Stimulated activated naive CD4-positive, alpha-beta T cell treated with Interleukin-2 at 50 U/mL for 16 hours (primary cell): Measurements from ENCODE around the gene SCN3B.
"Not testable (repeated sequence)": the region's sequence is repeated elsewhere in the genome, so short reads cannot be mapped to it uniquely, and the experiment has no call there.

Experiments
- DNase-seq: peaks from one replicate; lab custom pipeline; 2025; lab: John Stamatoyannopoulos, UW

Gene SCN3B, protein sequence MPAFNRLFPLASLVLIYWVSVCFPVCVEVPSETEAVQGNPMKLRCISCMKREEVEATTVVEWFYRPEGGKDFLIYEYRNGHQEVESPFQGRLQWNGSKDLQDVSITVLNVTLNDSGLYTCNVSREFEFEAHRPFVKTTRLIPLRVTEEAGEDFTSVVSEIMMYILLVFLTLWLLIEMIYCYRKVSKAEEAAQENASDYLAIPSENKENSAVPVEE

DNA sequence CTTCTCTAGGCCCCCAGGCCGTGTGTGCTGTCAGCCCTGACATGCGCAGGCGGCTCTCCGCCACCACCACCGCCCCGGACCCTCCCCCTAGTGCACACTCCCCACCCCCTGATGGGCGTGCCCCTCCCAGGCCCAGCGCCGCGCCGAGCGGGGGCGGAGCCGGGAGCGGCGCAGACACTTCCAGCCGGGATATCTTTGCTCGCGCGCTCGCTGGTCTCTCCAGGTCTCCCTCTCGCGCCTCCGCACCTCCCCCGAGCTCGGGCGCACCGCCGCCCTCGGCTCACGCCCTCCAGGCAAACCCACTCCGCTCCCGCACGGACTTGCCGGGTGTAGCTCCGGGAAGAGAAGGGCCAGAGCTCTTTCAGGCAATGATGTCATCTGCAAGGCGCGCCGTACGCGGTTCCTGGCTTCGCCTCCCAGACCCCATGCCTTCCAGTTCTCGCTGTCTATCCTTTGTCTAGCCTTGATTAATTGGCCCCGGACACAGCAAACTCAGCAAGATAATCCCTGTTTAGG lies at the start of gene SCN3B:
Gene SCN3B, minus strand, starts transcription at position 59 of the 516 bp plus-strand sequence. CDS start 823 bp downstream, outside the sequence.
- no peak for DNase-seq

DNA sequence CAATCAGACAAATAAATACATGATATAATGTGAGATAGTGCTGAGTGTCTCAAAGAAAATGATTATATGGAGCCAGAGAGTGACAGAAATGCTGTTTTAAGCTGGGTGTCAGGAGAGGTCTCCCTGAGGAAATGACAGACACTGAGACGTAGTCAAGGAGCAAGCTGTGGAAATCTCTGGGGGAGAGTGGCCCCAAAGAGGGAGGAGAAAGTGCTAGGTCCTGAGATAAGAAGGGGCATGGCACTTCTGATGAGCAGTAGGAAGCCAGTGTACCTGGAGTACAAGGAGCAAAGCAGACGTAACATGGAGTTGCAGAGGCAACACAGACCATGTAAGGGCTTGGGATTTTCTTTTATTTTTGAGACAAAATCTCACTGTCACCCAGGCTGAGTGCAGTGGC lies 48.3 kb upstream of the SCN3B start:
- DNase-seq, result no peak

DNA sequence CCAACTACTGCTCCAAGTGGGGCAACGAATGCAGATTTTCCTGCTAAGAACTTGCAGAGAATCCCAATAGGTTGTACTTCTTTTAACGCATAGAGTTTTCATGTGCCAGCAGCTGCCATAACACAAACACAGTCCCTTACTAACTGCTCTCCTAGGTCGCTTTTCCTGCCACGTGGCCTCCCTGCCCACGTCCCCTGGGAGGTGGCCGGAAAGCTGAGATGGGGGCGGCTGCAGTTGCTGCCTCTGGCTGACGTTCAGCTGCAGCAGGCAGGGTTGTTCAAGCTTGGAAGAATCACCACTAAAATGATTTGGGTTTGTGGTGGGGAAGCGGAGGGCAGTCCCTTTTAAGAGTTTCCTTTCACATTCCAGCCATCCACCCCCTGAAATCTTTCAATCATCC lies 47.7 kb upstream of the SCN3B start:
- DNase-seq, result no peak

DNA sequence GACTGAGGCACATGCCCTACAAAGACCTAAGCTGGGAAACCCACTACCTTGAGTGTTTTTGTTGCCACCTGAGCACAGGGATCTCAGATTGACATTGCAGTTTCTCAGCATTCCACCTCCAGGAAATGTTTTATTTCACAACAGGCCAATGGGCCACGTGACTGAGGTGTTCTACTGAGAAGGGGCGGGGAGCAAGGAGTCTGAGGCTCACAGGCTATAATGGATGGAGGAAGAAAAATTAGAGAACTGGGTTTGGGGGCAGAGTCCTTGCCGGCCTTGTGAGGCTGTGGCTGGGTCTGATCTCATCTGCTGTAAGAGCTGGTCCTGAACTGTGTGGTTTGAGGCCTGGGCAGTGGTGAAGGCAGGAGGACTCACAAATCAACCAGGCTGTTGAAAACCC lies 46.3 kb upstream of the SCN3B start:
- DNase-seq, result no peak

DNA sequence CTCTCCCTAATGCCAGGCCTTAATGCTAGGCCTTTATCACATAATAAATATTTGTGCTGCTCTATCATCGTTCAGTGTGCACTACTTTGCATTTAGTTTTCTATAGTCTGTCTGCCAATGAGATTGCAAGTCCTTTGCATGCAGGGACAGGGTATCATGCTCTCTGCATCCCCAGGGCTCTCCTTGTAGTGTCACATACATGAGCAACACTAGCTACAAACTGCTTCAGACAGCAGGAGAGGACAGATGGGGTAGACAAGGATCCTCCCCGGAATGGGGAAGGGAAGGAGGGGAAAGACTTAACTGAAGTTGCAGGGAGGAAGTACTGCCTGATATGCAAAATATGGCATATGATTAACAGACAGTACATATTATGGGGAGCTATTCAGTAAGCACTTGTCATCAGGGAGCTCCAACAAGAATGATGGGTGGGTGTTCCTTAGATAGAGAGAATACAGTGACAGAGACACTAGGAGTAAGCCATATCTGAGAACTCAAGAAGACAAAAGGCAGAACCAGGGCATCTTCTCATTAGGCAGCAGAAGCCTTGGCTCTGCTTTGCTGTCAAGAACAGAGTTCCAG lies 44.2 kb upstream of the SCN3B start:
- no peak for DNase-seq

DNA sequence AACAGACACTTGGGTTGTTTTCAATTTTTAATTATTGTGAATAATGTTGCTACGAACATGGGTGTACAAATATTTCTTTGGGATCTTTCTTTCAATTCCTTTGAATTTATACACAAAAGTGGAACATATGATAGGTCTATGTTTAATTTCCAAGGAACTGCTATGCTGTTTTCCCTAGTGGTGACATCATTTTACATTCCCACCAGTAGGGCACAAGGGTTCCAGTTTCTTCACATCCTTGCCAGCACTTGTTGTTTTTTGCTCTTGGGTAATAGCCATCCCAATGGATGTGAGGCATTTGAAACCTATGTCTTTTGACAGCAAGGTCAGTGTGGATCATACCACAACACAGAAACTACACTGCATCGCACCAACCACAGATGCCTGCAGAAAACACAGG lies 41.8 kb upstream of the SCN3B start:
- no peak for DNase-seq

DNA sequence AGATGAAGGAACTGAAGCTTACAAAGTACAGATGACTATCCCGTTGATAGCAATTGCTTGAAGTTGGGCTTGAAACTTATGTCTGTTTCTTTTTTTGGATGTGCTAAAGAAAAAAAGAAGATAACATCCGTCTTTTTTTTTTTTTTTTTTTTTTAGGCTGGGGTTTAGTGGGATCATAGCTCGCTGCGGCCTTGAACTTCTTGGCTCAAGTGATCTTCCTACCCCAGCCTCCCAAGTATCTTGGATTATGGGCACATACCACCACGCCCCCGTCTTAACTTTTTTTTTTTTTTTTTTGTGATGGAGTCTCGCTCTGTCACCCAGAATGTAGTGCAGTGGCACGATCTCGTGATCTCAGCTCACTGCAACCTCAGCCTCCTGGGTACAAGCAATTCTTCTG lies 40.8 kb upstream of the SCN3B start:
- DNase-seq, result no peak

DNA sequence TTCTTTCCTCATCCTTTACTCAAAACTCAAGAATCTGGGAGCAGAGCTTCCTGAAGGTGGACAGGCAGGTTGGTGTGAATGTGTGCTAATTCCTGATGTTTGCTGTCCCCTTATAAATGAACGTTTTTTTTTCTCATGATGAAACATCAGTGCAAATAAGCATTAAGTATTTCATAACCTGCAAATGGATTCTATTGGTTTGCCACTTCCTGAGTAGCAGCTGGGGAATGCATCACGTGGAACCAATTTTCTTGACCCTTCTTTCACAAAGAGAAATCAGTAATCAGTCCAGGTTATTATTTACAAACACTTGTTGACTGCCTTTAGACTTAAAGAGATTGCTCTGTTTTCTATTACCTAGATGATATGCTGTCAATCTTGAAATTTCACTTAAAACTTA lies 40.1 kb upstream of the SCN3B start:
- DNase-seq, result no peak

DNA sequence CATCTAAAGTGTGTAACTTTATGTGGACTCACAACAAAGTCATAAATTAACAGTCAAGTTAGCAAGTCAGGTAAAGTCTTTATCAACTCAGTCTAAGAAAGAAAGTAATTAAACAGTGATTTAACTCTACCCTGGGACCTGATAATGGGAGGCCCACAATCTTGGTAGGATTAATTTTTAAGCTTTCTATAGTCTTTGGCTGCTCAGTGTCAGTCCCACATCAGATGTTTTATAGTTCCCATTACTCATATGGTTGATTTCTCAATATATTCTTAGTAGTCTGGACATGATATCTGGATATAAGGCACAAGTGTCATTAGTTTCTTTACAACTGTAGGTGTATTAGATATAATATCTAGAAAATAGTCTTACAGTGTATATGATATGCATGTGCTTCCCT lies 38.5 kb upstream of the SCN3B start:
- DNase-seq, result no peak

DNA sequence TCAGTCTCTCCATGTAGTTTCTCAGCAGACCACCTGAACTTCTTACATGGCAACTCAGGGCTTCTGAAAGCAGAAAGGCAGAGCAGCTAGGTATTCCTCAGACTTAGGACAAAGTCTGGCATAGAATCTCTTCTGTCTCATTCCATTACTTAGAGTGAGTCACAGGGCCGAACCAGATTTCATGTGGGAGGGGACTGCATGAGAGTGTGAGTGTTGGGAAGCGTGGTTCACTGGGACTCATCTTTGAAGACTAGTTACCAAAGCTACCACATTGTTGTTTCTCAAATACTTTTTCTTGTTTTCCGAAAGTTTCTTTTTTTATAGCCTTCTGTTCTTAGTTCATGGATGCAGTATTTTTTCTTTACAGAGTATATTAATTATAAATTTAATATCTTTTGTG lies 36.1 kb upstream of the SCN3B start:
- no peak for DNase-seq

DNA sequence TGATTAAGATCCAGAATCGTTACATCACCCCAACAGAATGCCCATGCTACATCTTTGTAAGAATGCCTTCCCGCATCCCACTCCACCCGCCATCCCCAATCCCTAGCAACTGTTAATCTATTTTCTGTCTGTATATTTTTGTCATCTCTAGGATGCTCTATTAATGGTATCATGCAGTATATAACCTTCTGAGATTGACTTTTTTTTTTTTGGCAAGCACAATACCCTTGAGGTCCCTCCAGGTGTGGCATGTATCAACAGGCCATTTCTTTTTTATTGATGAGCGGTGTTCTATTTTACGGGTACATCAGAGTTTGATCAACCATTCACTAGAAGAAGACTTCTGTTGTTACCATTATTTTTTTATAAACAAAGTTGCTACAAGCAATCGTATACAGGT lies 30.2 kb upstream of the SCN3B start:
- no peak for DNase-seq

DNA sequence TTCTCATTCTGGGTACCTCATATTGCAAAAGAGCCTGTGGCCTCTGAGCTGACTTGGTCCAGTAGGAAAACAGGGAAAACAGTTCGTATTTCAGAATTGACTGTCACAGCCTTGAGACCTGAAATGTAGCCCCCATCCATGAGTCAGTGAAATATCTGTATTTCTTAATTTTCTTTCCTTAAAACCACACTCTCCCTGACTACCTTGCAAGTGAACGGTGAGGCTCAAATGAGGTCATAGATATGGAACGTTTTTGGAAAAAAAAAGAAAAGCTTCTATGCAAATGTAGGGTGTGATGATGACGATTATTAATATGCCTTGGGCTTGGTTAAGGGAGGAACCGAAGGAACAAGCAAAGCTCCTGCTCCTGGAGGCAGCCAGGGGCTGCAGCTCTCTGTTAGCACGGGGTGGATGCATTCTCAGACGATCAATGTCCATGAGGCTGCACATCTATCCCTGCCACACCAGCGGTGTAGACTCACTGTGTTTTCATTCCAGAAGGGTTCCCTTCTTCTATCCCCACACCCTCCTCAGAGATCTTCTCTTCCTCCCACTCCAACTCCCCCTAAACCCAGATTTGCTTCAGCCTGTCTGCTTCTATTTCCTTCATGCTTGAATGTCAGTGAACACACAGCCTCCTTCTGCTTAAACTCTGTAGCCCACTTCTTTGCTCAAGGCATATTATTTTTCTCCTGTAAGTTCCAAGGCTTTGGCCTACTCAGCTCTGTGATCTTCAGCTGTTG lies 29.2 kb upstream of the SCN3B start:
- no peak for DNase-seq

DNA sequence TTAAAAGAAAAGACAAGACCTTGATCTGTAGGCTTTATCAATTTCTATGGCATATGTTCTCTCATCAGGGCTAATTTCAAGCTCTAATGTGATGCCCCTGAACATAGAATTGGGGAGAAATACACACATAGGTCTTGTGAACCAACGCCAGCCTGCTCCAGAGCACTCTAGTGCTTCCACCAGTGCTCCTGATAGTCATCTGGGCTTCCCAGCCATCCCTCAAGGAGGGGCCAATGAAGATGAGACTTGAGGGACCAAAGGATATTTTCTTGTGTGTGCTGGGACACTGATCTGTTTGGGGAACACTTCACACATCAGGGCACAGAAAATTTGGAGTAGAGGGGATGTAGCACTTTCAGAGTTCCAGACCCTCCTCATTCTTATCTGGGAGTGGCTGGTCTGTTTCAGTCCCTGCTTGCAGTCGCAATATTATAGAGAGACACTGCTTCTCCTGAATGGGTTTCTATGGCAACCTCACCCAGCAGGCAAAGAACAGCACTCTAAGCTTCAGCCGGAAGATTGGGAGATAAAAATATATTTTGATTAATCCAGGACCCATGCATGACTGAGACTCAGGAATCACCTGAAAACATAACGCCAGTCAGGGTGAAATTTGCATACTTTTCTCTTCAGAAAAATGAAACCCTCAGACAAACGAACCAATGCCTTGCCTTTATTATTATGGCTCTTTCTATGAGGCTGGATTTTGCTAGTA lies 28.4 kb upstream of the SCN3B start:
- no peak for DNase-seq

DNA sequence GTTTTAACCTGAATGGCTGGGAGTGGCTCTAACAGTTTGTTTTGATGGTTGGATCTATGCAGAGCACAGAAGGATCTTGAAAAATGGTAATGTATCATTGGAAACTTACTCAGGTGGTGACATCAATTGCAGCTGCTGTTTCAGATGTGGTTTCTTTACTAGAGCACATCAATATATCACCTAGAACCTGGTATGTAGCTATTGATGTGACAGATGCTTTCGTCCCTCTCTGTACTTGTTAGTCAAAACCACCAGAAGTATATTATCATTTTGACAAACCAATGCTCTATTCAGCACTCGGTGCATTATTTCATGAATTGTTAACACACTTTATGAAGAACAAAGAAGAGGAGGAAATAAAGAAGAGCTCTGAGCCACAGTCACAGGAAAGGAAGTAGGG lies 26.6 kb upstream of the SCN3B start:
- DNase-seq, result no peak

DNA sequence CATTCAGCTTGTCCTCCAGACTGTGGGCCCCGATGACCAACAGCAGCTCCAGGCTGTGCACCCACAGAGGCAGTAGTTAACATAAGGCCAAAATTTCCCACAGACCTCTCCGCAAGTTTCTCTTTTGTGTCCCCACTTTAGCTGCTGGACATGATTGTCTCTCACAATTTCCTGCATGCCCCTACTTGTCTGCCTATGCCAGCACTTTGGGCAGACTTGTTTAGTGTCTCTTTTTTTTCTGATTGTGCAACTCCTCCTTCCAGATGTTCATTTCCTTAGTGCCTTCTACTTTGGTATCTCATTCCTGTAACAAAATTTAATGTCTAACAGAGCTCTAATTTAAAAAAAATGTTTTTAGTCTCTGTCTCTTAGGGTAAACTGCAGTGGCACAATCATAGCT lies 23.8 kb upstream of the SCN3B start:
- DNase-seq, result no peak

DNA sequence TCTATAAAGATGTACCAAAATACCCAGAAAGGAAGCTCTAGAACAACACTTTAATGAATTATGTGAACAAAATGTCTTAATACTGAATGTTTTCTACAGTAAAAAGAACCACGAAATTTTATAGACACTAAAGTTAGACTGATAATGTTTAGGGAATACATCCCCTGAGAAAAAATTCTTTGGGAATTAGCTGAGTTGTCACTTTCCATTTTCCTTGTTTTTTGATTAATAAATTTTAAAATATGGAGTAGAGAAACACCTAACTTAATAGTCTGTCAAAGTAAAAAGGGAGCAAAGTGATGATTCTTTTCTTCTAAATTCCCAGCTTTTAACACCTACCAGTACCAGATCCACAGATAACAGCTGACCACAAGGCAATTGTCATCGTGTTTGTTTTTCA lies 23.1 kb upstream of the SCN3B start:
- no peak for DNase-seq

DNA sequence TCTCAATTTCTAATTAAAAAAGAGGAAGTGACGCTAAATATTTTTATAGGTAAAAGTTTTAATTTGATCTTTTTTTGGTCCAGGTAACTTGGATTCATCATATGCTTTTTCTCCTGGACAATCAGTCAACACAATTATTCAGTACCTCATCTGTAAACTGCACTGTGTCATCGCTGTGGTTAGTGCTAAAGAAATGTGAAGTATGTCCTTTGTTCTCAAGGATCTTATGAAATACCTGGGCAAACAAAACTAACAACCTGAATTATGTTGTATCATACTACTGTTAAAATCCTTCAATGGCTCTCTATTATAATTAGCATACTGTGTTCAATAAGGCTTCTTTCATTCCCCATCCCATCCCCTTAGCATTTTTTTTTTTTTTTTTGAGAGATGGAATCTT lies 19.9 kb upstream of the SCN3B start:
- DNase-seq, result no peak

DNA sequence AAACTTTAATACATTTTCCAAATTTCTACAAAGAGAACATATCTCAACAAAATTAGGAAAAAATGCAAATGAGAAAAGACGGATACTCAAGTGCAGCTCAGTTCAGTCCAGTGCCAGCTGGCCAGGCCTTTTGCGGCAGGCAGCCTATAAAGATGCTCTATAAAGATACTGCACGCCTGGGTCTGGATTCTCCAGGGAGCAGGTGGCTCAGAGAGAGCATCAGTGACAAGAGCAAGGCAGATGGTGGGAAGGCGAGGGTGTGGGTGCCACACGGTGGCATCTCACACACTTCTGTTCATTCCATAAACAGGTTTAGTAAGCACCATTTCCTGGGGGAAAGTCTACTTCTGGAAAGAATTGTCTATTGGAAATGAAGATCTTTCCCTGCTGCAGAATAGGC lies 18.1 kb upstream of the SCN3B start:
- no peak for DNase-seq

DNA sequence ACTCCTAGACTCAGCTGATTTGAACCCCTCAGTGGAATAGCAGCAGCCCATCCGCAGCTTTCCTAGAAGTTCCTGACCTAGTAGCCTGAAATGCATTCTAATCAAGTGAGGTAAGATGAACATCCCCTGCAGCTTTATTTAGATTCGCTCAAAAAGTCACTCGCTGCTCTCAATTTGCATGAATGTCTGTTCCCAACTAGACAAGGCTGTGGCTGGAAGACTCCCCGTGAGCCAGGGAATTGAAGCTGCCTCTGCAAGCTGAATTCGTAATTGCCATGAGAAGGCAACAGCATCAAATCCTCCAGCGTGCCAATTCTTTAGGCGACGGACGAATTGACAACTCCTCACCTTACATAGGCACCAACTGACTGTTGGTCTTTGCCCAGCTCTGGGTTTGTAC lies 17.1 kb upstream of the SCN3B start:
- DNase-seq, result no peak

DNA sequence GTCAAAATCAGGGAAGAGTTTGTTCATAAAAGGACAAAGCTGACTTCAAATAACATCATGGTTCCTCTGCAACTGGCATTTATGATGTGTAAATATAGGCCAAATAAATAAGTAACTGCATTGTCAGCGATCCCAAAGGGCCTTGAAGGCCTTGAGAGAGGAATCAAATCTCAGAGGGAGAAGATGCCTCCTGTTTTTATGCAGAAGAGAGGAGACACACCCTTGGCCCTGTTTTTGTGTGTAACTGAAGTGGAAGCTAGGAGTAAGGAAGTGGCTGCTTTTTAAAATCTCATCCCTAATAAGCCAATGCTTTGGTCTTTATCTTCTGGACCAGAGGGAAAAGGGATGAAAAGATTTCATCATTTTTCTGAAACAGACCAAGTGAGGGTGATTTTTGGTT lies 15.7 kb upstream of the SCN3B start:
- no peak for DNase-seq

DNA sequence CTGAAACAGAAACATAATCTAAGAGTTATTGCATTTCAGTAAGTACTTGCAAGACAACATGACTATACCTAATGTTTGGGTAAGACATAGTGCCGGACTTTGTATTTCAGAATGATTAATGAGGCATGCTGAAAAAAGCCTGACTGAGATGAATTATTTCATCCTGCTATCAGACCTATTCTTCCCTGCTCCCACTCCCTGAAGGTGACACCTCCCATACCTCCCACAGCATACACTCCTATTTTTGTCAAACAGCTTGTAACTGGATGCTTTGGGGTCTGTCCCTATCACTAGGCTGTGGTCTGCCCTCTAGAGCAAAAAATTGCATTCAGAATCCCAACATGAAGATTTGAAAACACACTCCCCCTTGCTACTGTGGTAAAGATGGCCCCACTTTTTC lies 10.9 kb upstream of the SCN3B start:
- no peak for DNase-seq

DNA sequence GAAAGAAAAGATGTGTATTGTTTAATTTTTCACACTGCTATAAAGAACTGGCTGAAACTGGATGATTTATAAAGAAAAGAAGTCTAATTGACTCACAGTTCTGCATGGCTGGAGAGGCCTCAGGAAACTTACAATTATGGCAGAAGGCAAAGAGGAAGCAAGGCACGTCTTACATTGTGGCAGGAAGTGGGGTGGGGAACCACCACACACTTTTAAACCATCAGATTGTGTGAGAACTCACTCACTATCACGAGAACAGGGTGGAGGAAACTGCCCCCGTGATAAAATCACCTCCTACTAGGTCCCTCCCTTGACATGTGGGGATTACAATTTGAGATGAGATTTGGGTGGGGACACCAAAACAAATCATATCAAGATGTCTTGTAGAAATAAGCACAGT lies 5.5 kb upstream of the SCN3B start:
- DNase-seq, result not testable (repeated sequence)

DNA sequence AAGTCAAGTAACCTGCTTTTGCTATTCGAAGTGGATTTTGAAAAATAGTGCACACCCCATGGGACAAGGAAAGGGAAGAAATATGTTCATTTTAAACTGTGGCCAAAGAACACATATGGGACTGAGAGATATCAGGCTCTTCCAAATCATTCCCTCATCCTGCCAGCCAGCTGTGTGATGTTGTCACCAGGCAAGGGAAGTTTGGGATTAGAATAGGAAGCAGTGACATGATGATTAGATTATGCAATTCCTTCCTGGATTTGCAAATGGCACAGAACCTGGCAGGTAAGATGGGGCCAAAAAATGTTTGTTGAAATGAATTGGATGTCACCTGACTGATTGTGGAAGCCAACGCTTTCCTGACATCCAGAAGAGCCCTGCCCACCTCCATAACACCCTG lies 4.9 kb upstream of the SCN3B start:
- DNase-seq, result no peak
